Epidermal melanocyte (primary cell): ENCODE data around the gene TSPAN33.
"Not testable (repeated sequence)": the region's sequence is repeated elsewhere in the genome, so short reads cannot be mapped to it uniquely, and the experiment has no call there.

Source experiments
- DNase-seq: peaks from one replicate; pipeline ENCODE4 v3.0.0; 2011; ENCODE audit warnings: low spot score; ENCODE audit not compliant: insufficient read length

The TSPAN33 gene

GRCh38 chr7:129144095-129144833 lies at the start of gene TSPAN33:
TSS of gene TSPAN33 (plus strand) at chr7:129144707. CDS start at chr7:129144981, 274 bp downstream.
- peak; percentile 93 for DNase-seq

DNA sequence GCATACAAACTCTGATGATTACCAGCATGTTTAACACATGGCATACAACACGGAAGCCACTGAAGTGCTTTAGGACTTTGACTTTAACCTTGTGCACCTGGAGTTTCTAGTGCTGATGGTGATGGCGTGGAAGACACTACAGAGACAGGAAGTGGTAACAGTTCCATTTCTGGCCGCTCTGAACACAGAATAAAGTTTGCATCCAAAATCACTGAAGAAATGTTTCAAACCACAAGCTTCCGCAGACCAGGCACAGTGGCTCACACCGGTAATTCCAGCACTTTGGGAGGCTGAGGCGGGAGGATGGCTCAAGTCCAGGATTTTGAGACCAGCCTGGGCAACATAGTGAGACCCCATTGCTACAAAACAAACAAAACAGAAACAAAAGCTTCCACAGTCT lies 49.2 kb upstream of the TSPAN33 start:
- no peak for DNase-seq

DNA sequence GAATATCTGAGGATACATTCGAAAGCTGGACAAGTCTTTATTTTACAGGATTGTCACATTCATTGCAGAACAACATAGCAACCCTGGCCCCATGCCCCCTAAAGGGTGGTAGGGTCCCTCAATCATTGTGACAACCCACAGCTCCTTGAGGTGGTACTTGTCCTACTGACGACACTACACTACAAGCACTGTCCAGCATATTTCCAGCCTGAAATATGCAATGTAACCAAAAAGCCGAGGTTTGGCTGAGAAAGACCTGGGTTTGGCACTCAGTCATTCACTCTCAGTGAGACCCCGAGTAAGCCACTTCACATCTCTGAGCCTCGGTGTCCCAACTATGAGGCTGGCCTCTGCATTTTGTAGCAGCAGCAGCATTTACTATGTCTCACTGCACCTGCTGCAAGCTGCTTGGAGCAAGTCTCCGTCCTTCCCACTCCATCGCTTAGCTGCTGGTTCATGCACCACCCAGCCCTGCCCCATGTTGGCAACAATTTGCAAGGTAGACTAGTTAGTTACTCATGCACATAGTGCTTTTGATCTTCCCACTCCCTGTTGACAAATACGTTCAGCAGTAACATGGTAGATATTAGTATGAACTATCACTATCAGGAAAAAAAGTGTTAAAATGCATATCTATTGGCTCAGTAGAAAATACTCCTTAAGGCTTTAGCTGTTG lies 46.0 kb upstream of the TSPAN33 start:
- DNase-seq: no peak

DNA sequence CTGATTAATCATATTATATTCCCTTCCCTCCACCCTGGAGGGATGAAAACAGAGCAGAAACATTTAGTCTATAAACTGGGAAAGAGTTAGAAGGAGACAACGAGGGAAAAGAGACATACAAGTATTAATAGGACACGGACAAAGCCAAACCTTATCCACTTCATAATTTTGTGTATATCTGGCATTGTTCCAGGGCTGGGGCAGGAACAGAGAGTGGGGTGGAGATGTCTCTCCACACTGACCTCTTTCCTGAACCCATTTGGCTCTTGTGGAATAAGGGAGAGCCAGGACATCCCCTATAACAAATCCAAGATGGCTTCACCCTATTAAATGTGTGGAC lies 43.7 kb upstream of the TSPAN33 start:
- no peak for DNase-seq

DNA sequence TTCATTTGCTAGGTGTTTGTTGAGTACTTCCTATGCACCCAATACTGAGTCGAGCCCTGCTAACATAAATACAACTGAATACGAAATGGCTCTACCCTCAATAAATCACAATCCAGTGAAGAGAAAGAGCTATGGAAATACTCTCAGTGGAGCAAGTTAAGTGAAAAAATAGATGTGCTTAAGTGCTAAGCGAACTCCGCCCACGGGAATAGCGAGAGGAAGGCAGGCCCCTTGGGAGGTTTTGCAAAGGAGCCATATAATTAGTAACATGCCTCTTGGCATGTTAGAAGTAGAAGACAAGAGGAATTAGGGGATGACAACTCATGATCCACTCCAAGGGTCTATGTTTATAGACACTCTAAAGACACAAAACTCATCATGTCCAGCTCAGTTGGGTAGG lies 42.8 kb upstream of the TSPAN33 start:
- no peak for DNase-seq

DNA sequence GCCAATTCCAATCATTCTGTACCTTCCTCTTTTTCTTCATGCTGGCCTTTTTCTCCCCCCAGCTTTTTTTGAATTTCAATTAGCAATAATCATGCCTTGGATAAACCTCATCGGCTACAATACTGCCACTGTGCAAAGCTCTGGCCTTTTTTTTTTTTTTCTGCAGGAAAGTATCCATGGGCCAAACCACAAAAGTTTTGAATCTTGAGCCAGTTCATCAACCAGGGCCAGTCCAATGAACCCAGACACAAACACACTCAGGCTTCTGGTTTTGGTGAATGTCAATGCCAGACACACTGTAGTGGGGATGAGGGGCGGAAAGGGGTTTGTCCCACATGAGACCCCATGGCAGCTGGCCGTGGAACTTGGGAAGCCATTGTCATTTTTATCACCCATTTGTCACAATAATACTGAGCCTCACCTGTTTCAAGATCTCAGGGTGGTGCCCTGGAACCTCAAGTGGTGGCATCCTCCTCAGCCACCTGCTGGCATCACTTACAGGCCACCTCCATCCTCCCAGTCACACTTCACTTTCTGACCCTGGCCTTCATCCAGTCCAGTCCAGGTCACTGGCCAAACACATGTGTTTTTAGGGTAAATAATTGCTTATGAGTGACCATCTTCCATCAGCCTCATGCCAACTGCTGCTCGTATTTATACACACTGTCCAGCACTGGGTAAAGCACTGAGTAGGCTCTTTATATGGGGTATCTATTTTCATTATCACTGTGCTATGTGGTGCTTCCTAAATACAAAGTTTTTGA lies 40.8 kb upstream of the TSPAN33 start:
- no peak for DNase-seq

DNA sequence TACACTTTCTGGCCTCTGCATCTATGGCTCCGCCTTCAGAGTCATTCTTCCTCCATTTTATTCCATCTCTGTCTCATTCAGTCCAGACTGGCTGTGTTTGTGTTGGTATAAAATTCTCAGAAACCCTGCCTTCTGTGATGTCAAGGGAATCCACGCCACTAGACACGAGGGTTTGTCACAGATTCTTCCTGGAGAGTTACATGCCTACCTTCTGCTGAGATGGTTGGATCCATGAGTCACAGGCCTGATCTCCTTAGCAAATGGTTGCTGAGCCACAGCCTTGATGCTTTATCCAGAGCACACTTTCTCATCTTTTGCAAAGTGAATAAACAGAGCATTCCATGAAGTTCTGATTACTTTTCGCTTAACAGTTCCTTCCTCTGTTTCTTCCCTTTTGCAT lies 35.9 kb upstream of the TSPAN33 start:
- no peak for DNase-seq

DNA sequence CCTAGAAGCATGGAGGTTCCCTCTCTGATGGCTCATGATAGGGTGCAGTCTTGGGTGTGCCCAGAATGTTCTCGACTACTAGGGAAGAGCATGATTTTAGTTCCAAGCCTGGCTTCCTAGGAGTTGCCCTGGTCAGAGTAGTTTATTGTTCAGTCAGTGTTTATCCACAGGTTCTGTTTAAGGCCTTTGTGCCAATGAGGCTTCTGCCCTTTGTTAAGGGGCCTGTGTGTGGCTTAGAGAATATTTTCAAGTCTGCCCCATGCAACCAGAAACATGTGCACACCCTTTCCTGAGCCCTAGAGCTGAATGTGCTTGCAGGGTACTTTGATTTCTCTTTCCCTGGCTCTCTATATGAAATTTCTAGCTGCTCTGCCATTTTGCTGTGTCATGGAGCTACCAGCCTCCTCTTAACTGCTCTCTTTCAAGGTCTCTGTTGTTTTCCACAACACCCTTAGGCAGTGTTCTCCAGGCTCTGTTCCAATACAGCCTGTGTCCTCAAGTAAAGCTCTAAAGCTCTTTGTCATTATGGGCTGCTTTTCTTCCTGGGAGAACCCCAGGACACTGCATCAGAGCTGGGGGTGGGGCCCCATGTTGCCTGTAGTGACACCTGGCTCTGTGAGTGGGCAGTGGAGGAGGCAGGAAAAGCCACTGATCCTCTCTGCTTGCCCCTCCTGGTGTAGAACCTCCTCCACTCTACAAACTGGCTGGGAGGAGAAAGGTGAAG lies 34.1 kb upstream of the TSPAN33 start:
- DNase-seq: peak; percentile 38

- DNase-seq: no peak
Observed at GRCh38 chr7:129110982-129111376, 33.5 kb upstream of the TSPAN33 start.

DNA sequence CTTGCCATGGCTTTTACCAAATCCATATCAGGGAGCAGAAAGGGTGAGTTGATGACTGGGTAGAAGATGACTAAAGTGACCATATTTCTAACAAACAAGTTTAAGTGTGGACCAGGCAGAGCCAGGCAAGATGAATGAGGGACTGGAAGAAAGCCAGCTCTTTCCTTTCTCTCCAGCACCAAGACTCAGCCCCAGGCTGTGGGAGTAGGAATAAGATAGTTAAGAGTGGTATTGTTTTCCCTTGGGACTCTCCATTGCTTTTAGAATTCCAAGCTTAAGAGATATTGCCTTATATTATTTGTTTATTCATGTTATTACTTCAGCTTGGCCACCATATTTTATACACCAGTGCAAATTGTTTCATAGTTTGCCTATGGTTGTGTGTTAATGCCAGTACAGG lies 28.8 kb upstream of the TSPAN33 start:
- no peak for DNase-seq

DNA sequence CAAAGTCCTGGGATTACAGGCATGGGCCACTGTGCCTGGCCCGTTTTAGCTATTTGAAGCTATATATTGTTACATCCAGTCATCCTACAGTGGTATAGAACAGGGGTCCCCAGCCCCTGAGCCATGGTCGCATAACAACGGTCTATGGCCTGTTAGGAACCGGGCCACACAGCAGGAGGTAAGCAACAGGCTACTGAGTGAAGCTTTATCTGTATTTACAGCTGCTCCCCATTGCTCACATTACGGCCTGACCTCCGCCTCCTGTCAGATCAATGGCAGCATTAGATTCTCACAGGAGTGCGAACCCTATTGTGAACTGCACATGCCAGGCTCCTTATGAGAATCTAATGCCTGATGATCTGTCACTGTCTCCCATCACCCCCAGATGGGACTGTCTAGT lies 26.3 kb upstream of the TSPAN33 start:
- no peak for DNase-seq

GRCh38 chr7:129118976-129119375 lies 25.5 kb upstream of the TSPAN33 start:
- no peak for DNase-seq

DNA sequence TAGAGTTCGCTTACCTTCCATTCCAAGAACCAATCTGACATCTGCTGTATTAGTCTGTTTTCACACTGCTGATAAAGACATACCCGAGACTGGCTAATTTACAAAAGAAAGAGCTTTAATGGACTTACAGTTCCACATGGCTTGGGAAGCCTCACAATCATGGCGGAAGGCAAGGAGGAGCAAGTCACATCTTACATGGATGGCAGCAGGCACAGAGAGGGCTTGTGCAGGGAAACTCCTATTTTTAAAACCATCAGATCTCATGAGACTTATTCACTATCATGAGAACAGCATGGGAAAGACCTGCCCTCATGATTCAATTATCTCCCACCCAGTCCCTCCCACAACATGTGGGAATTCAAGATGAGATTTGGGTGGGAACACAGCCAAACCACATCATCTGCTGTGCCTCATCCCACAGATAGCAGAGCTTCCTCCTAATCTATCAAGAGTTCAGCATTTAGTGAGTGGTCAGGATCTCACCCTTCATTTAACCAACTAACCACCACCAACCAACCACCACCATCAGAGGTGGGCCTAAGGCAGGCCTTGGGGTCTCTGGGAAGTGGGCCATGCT lies 22.9 kb upstream of the TSPAN33 start:
- DNase-seq: not testable (repeated sequence)

DNA sequence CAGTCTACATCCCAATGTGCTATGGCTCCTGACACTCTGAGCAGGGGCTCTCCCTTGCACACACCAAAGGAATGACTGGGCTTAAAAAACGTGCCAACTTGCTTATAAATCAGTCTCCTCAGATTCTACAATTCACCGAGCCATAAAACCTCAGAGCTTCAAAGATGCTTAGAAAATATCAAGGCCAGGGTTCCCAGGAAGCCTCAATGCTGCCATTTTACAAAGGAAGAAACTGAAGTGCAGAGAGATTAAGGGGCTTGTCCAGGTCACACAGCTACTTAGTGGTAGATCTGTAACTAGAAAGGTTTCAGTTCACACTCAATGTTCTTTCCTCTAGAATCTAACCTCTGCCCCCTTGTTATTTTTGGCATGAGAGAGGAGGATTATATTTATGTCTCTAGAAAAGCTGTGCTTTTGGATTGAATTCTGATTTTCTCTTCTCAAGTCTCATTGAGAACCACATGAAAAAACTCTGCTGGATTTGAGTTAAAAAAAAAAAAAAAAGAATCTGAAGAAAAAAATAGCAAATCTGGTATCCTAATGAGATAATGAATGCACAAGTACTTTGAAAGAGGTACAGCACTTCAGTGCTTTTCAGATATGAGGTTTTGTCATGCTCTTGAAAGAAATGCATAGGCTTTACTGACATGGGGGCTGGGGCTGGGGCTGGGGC lies 22.3 kb upstream of the TSPAN33 start:
- DNase-seq: no peak

GRCh38 chr7:129122751-129123509 lies 21.6 kb upstream of the TSPAN33 start:
- no peak for DNase-seq

DNA sequence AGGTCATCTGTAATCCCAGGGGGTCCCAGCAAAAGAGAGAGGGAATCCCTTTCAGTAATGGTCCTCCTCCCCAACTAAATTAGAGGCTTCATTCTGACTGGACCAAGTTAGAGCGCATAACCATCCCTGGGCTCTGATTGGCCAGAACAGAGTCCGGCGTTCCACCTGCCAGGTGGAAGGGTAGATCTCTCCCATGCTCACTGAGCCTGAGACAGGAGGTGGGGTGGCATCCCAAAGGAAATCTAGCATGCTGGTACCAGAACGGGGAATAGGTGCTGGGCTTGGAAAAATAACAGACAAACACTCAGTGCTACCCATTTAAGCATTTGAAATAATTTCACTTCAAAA lies 21.0 kb upstream of the TSPAN33 start:
- no peak for DNase-seq

- DNase-seq: no peak
Observed at GRCh38 chr7:129126314-129126713, 18.2 kb upstream of the TSPAN33 start.

DNA sequence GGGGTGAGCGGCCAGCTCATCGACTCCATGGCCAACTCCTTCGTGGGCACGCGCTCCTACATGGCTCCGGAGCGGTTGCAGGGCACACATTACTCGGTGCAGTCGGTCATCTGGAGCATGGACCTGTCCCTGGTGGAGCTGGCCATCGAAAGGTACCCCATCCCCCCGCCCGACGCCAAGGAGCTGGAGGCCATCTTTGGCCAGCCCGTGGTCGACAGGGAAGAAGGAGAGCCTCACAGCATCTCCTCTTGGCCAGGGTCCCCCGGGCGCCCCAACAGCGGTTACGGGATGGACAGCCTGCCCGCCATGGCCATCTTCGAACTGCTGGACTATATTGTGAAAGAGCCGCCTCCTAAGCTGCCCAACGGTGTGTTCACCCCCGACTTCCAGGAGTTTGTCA lies 17.4 kb upstream of the TSPAN33 start:
- no peak for DNase-seq

DNA sequence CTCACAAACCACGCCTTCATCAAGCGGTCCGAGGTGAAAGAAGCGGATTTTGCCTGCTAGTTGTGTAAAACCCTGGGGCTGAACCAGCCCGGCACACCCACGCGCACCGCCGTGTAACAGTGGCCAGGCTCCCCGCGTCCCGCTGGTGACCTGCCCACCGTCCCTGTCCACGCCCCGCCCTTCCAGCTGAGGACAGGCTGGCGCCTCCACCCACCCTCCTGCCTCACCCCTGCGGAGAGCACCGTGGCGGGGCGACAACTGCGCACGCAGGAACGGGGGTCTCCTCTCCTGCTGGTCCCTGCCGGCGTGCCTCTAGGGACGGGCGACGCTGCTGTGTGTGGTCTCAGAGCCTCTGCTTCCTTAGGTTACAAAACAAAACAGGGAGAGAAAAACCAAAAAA lies 16.9 kb upstream of the TSPAN33 start:
- DNase-seq: no peak

DNA sequence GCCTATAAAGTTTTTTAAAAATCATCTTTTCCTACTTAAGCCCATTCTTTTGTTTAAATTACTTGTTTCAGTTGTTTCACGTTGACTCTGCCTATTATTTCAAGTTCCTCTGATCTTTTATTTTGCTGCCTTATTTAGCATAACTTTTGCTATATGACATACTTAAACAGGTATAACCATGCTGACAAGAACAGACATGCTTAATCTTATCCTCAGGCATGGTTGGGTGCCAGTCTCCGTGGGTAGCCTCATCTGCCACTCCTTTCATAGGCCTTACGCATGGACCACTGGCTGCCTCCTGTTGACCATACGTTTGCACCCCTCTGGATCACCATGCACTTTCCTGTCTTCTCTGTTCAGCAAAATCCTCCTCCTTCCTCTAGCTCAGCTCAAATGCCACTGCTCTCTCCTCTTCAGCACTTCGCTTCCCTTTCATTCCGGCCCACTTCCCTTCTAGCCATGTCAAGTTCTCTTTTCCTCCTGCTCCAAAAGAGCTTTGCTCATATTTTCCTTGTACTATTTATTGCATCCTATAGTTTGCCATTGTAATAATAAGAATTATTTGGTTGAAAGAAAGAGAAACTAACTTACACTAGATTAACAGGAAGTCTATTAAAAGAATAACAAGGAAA lies 10.0 kb upstream of the TSPAN33 start:
- DNase-seq: no peak
